Neural cell (in vitro differentiated cells): Measurements from ENCODE around the gene TSEN54.

Experiments
- CTCF ChIP-seq: fragments of 450-650 bp; IDR thresholded peaks from 2 replicates; pipeline ENCODE4 v1.5.1; 2014; ENCODE audit warnings: antibody characterized with exemption, mild to moderate bottlenecking, moderate library complexity; ENCODE audit not compliant: poor library complexity, severe bottlenecking
- EP300 ChIP-seq: fragments of 450-650 bp; conservative IDR thresholded peaks from 2 replicates; pipeline ENCODE4 v1.6.1; 2014; ENCODE audit warnings: antibody characterized with exemption, mild to moderate bottlenecking, moderate library complexity; ENCODE audit not compliant: poor library complexity, severe bottlenecking
- EZH2 ChIP-seq: fragments of 200-600, 300-800 bp; shearing (Covaris generic), sonication (generic); IDR thresholded peaks from 2 replicates; pipeline ENCODE4 v1.6.1; 2014; ENCODE audit warnings: antibody characterized with exemption, low read length, borderline replicate concordance, mild to moderate bottlenecking; ENCODE audit not compliant: insufficient read depth, poor library complexity, severe bottlenecking
- MXI1 ChIP-seq: fragments of 450-650 bp; conservative IDR thresholded peaks from 2 replicates; pipeline ENCODE4 v1.6.1; 2014; ENCODE audit warnings: antibody characterized with exemption, mild to moderate bottlenecking; ENCODE audit not compliant: poor library complexity, severe bottlenecking

GRCh38 chr17:75535119-75535537, 18.8 kb downstream of the TSEN54 start:
- no peak for TF ChIP-seq CTCF
- TF ChIP-seq EZH2, result no peak
- TF ChIP-seq MXI1, result no peak
- TF ChIP-seq EP300, result no peak
